RWPE1 (cell line): ENCODE results near the gene MED31.
A peak's percentile ranks its signal among the peaks of the same experiment; 100 is the strongest.

Experiments used
- CTCF ChIA-PET: fragments of 350-600 bp; sonication (Branson Sonifier 250); formaldehyde crosslinking; extraction: SDS; loops from one replicate; lab custom pipeline; 2021; lab: Yijun Ruan, JAX
- POLR2A ChIA-PET: fragments of 400-600 bp; formaldehyde crosslinking; extraction: SDS; loops from one replicate; lab custom pipeline; 2020; ENCODE audit warnings: antibody characterized with exemption; ENCODE audit not compliant: low non-redundant PET; lab: Yijun Ruan, JAX
- DNase-seq: peaks from one replicate; pipeline ENCODE4 v3.0.0; 2012; ENCODE audit warnings: low spot score
- H3K27ac ChIP-seq: fragments of 450-650 bp; 2 replicates; pipeline ENCODE4 v1.5.1; 2017
- TF ChIP-seq, protein P1 (sequence below): fragments of 450-650 bp; conservative IDR thresholded peaks from 2 replicates; pipeline ENCODE4 v1.5.1; 2017; ENCODE audit warnings: low read depth, mild to moderate bottlenecking

The MED31 gene

DNA sequence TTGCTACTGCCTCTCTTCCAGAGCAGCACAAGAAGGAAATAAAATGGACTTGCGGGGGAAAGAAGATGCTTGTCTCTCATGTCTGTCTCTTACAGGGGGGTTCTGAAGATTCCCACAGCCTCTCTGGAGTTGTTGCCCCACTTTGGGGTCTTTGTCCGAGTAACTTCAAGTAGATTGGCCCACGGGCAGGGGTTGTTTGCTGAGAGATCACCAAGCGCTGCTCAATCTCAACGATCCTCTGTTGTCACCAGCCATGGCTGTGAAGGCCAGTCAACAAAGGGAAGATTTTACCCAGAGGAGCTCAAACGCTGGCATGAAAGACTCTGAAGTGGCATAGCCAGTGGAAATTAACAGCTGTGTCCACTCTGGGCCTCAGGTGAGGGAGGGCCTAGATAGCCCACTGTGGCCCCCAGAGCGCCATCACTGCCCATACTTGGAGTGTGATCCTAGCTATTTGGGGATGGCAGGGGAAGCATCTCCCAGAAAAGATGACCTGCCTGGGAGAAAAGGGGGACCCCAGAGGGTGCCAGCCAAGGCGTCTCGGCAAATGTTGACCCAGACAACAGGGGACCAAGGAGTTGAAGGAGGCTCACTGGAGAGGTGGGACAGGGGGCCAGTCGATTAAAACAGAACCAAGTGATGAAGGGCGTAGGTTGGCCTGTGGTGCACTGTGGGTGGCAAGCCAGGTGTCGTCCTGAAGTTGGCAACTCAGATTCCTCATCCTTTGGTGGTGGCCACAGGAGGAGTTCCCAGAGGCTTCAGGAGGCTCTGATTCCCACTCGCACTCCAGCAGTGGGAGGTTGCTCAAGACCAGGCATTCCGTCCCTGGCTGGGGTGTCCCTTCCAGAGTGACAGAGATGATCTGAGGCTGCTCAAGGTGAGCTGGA lies 33.7 kb upstream of the MED31 start:
- TF ChIP-seq, protein P1, sequence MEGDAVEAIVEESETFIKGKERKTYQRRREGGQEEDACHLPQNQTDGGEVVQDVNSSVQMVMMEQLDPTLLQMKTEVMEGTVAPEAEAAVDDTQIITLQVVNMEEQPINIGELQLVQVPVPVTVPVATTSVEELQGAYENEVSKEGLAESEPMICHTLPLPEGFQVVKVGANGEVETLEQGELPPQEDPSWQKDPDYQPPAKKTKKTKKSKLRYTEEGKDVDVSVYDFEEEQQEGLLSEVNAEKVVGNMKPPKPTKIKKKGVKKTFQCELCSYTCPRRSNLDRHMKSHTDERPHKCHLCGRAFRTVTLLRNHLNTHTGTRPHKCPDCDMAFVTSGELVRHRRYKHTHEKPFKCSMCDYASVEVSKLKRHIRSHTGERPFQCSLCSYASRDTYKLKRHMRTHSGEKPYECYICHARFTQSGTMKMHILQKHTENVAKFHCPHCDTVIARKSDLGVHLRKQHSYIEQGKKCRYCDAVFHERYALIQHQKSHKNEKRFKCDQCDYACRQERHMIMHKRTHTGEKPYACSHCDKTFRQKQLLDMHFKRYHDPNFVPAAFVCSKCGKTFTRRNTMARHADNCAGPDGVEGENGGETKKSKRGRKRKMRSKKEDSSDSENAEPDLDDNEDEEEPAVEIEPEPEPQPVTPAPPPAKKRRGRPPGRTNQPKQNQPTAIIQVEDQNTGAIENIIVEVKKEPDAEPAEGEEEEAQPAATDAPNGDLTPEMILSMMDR, result no peak
- no peak for DNase-seq
- no peak overlapping the region for H3K27ac ChIP-seq
- ChIA-PET POLR2A (no interaction called here), CTCF (interaction anchor here (0.6 to 0.7 kb wide), 2 partner anchors 9 to 15 kb away, joined by 3 to 4 read pairs; no protein-coding TSS in a partner anchor)

DNA sequence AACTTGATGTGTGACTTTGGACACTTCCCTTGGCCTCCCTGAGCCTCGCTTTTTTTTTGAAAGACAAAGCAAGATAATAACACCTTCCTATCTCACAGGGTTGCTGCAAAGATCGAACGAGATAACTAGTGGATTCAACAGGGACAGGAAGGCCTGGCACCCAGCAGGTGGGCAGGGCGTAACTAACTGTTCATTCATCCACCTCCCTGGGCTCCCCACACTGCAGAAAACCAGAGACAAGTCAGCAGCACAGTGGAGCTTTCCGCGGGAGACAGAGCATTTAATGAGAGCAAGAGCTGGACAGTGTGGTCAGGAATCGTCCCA lies 33.0 kb upstream of the MED31 start:
- ChIA-PET CTCF (no interaction called here), POLR2A (no interaction called here)

DNA sequence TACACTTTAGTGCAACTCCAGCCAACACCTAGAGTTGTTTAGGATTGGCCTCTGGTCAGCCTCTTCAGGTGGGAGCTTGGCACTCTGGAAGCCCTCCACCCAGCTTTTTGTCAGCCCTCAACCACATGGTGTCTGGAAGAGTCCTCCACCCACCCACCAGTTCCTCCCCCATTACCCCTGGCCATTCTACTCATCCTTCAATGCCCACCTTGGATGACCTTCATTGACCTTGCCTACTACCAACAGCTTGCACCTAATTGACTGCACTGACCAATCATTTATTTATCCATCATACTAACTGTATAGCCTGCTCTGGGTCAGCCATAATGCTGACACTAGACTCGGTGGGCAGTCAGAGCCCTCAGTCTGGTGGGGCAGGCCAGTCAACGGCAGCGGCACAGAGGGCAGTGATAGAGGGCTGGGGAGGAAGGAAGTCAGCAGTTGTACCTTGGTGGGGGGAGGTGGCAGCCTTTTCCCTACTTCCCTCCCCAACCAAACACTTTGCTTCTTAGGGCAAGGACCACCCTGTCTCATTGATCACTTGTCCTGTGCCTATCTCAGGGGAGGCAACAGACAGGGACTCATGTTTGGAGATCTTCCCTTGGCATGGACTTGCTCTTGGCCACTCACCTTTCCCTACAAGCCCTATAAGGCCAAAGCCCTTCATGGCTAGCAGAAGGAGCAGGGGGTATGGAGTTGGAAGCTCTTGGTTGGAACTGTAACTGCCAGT lies 32.5 kb upstream of the MED31 start:
- TF ChIP-seq, protein P1, result no peak
- ChIA-PET POLR2A (no interaction called here), CTCF (no interaction called here)
- no peak for DNase-seq
- H3K27ac ChIP-seq, result no peak overlapping the region

More for the DNA sequence above, 33.0 kb upstream of the MED31 start:
- no peak for DNase-seq
- TF ChIP-seq, protein P1, result no peak
- no peak overlapping the region for H3K27ac ChIP-seq

DNA sequence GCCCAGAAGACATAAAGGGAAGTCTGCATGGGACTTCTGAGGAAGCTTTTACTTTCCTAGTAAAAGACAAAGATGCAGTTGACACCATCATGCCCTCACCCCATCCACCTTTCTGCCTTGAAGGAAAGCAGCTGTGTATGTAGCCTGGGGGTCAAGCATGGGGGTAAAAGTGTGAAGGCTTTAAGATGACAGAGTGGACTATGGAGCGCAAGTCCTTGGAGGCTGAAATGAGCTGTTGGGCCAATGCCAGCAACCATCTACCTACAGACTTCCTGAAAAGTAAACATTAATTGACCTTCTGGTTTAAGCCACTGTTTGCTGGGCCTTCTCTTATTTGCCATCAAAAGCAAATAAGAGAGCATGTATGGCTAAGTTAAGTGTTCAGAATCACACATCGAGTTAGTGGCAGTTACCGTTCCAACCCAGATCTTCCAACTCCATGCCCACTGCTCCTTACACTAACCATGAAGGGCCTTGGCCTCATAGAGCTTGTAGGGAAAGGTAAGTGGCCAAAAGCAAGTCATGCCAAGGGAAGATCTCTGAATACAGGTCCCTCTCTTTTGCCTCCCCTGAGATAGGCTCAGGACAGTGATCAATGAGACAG lies 31.8 kb upstream of the MED31 start:
- POLR2A ChIA-PET, result no interaction called here
- TF ChIP-seq, protein P1, result no peak
- no peak overlapping the region for H3K27ac ChIP-seq
- CTCF ChIA-PET, result no interaction called here
- no peak for DNase-seq

DNA sequence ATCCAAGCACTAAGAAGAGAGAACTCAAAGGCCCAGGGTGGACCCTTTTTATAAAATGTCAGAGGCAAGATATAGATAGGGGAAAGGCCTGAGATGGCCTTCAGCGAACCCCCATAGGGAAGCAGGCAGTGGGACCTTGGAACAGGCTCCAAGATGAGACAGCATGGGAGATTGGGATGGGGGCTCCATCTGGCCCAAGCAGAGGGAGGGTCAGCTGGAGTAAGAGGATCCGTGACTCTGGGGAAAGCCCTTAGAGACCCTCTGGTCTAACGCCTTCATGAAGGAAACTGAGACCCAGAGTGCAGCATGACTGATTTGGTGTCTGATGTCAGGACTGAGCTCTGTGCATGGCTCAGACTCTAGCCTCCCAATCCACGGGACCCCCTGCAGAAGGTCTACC lies 30.9 kb upstream of the MED31 start:
- DNase-seq, result no peak
- POLR2A ChIA-PET, result interaction anchor here (0.6 to 1.2 kb wide), 2 partner anchors 13 to 31 kb away, joined by 5 read pairs; partner anchors contain the start of gene MED31
- H3K27ac ChIP-seq, result peak overlapping the region; percentile 74; the same call in 1 of the 2 replicates
- CTCF ChIA-PET, result no interaction called here
- TF ChIP-seq, protein P1, result no peak

DNA sequence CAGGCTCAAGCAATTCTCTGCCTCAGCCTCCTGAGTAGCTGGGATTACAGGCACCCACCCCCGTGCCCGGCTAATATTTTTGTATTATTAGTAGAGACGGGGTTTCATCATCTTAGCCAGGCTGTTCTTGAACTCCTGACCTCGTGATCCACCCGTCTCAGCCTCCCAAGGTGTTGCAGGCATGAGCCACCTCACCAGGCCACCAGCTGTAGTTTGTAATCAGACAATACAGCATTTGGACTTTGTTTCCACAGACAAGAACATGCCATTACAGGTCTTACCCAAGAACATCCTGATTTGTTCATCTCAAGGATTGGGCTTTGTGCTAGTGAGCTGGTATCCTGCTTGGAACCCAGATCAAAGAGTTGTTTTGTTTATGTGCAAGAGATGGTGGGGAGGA lies 30.3 kb upstream of the MED31 start:
- ChIA-PET POLR2A (interaction anchor here (1.2 kb wide), 1 partner anchor 12 kb away, joined by 5 read pairs; no protein-coding TSS in a partner anchor), CTCF (no interaction called here)
- H3K27ac ChIP-seq, result peak overlapping the region; percentile 74
- TF ChIP-seq, protein P1, result no peak
- no peak for DNase-seq
